GM18505 (cell line): ENCODE measurements around the gene TNFRSF18.

Source experiments
- ATAC-seq: cut with Tn5 transposase; IDR thresholded peaks from one replicate; pipeline ENCODE4 v1.9.1; 2021; ENCODE audit not compliant: unreplicated experiment
- POLR2A ChIP-seq: IDR thresholded peaks from 4 replicates; pipeline ENCODE4 v1.6.1; 2011; ENCODE audit warnings: borderline replicate concordance; ENCODE audit not compliant: insufficient read depth, insufficient read length; ENCODE audit errors: extremely low read depth

TNFRSF18 gene

DNA sequence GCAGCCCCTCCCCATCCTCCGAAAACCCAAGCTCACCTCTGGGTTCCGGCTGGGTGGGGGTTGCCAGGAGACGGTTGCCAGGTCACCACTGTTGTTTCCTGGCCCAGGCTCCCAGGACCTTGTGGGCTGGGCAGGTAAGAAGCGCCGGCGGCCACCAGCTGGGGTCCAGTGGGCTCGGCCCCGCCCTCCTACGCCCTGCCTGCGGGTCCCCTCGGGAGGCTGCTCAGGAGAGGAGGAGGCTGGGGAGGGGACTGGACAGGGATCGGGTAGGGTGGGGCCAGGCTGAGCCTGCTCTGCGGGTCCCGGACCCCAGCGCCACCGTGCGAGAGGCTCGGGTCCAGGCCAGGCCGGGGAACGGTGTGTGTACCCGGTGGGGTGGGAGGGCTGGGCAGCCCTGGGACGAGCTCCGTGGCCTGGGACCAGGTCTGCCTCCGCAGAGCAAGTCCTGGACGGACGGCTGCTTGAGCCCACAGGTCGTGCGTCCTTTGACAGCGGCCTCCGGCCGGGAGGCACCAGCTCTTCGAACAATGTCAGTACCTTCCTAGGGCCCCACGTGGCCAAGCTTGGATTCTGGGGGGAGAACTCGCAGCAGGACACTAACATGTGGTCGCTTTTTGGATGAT is 32.5 kb downstream of the TNFRSF18 start, which contains the start of gene TTLL10:
TSS of gene TTLL10 (plus strand) at position 88 of the 623 bp plus-strand sequence. CDS start 5,336 bp downstream, outside the sequence.
- ATAC-seq: no peak
- no peak for TF ChIP-seq POLR2A

DNA sequence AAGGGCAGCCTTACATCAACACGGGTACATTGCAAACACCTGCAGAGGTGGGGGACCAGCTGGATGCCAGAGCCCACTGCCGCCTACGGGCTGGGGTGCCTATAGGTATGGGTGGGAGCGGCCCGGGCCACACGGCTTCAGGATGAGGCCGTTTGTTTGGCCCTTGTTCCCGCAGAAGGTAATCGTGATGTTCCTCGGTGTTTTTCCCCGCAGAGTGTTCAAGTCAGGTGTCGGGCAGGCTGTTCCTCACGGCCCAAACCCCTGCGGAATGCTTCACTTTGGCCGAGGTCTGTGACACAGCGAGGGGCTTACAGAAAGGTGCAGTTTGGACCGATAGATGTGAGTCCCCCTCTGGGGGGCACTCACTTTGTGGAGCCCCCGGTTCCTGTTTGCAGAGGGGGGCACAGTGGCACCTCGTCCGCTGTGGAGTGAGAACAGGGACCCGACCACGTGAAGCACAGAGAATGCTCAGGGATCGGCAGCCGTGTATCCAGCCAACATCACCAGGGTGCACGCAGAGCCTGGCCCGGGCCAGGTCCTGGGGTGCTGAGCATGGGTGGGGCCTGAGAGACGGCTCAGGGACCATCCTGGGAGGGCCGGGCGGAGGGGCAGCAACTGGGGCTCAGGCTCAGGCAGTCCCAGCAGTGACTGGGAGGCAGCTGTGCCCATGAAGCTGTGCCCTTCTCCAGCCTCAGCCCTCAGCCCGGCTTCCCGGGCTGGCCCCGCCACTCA is 33.2 kb downstream of the TNFRSF18 start:
- no peak for TF ChIP-seq POLR2A

DNA sequence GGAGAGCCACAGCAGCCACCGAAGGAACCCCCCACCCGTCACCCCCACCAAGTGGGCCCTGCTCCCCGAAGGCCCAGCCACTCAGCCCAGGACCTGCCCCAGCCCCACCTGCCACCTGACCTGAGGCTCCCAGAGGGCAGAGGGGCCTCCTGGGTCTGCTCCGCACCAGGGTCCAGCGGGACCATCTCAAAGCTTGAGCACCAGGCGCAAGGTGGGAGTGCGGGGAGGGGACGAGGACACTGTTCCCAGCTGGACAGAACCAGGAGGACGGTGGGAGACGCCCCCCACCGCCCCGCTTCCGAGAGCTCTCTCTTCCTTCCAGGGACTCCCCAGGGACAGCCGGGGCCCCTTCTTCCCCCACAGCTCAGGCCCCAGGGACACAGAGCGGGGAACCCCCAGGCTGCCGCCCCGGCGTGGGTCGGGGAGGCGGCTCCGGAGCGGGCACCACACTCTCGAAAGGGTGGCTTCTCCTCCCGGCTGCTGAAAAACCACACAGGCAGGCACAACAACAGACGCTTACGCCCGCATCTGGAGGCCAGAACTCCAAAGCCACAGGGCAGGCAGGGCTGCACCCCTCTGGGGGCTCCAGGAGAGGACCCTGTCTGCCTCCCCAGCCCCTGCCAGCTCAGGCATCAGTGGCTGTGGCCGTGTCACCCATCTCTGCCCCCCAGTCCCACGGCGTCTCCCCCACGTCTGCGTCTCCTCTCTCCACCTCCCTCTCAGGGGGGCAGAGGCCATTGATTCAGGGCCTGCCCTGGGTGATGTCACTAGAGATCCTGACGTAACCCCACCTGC is 34.6 kb downstream of the TNFRSF18 start:
- no peak for ATAC-seq

More for the DNA sequence above, 33.2 kb downstream of the TNFRSF18 start:
- no peak for ATAC-seq

DNA sequence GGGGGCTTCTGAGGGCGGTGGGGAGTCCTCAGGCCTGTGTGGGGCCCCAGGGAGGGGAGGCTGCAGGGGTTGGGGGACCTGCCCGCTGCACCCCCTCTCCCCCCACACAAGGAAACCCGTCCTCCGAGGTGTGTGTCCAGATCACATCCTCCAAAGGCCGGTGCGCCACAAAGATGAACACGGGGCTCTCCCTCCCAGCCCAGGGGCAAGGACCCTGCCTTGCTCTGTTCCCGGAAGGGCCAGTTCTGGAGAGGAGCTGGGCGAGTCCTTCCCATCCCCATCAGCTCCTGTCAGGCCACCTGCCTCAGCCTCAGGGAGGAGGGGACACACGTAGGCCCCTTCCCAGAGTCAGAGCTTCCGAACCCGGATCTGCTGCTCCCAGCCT is 35.2 kb downstream of the TNFRSF18 start:
- no peak for ATAC-seq
- no peak for TF ChIP-seq POLR2A

More for the DNA sequence above, 34.6 kb downstream of the TNFRSF18 start:
- no peak for TF ChIP-seq POLR2A

DNA sequence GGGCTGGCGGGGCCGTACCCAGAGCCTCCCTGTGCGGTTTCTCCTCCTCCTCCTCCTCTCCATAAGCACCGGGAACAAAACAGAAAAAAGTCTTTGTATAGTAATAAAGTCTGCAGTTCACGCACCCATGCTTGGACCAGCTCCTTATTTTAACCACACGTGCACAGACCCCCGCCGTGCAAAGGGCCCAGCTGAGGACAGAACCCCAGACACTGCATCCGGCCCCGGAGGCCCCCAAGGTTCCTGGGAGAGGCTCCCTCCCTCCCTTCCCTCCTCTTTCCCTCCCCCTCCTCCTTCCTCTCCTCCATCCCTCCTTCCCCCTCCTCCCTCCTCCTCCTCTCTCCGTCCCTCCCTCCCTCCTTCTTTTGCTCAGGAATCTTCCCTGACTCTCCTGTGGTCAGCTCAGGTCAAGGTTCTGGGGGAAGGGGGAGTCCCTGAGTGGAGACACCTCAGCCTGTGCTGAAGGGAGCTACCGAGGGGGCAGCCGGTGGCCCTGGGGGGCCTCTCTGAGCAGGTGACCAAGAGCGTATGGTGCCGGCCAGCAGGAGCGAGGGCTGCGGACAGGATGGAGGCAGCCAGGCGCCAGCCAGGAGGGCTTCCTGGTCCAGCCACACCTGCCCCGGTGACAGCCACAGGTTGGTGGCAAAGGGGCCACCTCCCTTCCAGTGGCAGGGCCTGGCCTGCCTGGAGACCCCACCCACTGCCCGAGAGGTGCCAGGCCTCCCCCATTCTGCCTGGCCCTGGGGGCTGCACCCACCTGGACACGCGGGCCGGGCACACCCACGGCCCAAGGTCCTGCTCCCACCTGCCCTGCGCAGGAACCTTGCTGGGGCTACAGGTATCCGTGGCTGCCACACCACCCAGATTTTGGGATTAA is 35.9 kb downstream of the TNFRSF18 start:
- TF ChIP-seq POLR2A: no peak
- no peak for ATAC-seq

DNA sequence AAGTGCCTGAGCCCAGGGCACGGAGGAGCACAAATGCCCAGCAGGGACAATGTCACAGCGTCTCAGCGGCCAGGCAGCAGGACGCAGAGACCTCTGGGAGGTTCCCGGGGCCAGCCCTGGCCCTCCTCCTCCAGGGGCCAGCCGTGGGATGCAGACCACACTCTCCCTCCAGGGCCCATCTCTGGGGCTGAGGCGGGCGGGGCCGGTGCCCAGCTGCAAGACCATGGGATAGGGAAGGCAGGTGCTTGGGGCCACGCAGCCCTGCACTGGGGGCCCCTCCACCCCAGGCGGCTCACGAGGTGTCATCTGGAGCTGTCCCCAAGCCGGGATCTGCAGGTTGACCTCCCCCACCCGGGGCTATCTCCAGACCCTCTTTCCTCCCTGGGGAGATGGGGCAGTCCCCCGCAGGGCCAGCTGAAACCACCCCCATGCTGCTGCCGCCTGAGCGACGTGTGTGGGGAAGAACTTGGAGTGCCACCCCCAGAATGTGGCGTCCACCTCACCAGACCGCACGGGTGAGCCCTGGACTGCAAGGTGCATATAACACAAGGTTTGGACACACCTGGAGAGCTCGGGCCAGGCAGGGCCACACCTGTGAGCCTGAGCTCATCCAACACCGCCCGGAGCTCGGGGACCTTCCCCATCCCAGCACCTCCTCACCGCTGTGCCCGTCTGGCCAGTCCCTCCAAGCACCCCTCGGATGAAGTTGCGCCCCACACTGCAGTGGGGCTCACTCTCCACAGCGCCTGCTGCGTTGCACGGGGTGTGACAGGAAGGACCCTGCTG is 36.8 kb downstream of the TNFRSF18 start:
- ATAC-seq: no peak
- no peak for TF ChIP-seq POLR2A

DNA sequence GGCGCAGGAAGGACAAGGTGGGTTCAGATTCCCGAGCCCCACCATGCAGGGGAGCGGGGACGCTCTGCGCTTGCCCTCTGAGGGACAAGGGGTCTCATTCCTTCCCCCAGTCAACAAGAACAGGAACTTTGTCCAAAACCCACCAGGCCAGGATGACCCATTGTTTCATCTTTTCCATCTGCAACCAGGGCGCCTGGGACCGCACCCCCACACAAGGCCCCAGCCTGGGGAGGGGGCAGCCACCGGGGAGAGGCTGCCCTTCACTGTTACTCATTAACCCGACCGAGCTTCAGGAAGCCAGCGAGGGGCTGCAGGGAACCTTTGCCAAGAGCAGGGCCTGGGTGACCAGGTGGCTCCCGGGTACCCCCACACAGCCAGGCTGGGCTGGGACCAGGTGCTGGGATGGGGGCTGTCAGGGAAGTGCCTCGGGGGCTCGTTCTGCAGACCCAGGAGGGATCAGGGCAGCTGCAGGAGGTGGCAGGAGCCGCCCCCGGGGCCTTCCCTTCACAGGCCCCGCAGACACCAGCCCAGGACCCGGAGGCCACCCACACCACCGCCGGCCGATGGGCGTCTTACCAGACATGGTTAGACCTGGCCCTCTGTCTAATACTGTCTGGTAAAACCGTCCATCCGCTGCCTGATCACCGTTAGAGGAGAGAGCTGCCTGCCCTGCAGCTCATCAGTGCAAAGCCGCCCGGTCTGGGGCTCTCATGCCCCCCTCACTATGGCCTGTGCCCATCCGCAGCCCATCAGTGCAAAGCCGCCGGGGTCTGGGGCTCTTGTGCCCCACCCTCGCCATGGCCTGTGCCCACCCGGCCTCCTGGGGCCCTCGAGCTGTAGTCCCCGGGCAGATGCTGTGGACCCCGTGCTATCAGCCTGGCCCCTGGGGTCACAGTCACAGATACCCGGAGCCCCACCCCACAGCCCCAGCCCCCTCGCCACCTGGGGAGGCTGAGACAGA is 37.7 kb downstream of the TNFRSF18 start:
- ATAC-seq: no peak

DNA sequence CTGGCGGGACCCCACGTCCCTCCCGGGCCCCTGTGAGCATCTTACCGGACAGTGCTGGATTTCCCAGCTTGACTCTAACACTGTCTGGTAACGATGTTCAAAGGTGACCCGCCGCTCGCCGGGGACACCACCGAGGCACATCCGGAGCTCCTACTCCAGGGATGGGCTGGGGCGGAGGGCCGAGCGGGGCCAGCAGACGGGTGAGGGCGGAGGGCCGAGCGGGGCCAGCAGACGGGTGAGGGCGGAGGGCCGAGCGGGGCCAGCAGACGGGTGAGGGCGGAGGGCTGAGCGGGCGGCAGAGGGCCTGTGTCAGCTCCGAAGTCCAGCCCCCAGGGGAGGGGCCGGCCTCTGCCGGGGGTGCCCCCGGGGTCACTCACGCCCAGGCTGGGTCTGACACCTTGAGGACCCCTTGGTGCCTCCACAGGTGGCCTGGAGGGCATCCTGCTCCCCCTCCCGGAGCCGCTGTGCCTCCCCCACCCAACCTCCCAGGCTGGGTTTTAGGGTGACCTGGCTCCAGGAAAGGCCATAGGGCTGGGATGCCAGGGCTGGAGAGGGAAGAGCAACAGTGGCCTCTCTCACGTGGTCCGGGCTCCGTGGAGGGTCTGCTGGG is 38.4 kb downstream of the TNFRSF18 start:
- no peak for ATAC-seq
- TF ChIP-seq POLR2A: no peak

More for the DNA sequence above, 37.7 kb downstream of the TNFRSF18 start:
- TF ChIP-seq POLR2A: no peak

DNA sequence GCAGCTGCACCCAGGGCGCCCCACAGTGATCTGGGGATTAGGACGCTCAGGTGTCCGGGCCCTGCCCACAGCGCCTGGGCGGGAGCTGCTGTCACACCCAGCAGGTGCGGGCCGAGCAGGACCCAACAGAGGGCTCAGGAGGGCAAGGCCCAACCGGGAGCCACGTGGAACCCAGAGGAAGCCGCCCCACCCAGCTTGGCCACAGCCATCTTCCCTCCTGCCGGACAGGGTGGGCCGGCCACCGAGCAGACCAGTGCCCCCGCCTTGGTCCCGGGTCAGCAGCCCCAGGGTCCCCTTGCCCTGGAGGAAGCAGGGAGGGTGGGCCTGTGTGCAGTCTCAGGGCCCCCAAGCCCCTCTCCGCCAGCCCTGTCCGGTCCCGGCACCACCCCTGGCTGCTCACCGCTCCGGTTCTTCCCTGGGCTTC is 39.0 kb downstream of the TNFRSF18 start:
- TF ChIP-seq POLR2A: no peak
- ATAC-seq: no peak

DNA sequence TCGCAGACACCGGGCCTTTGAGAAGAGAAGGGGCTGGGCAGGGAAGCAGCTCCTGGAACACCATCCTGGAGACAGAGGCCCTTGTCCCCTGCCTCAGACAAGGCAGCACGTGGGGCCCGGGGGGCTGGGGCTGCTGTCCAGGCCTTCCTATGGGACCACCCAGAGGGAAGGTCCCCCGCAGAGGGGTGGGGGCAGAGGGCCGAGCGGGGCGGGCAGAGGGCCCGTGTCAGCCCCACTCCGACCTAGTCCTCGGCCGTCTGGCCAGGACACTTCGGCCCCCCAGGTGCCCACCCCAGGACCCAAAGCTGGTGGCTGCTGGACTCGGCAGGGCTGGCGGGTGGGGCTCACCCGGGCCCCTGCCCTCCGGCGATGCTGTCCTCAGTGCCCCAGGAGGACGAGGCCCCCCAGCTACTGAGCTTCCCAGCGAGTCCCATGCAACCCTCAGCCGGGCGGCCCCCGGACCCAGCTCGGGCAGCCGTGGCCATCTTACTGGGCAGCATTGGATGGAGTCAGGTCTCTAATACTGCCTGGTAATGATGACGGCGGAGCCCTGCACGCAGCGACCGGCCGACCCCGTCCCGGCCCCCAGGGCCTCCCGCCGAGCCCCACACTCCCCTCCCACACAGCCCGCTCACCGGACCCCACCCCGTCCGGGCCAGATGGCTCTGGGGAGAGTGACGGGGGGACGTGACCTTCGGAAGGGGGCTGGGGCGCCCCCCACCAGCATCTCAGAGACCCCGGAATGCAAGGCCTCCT is 39.6 kb downstream of the TNFRSF18 start:
- no peak for TF ChIP-seq POLR2A
- no peak for ATAC-seq
